Effector memory CD4-positive, alpha-beta T cell (primary cell): ENCODE results near the gene BCL7A.

Experiments
- DNase-seq, 3 donors: peaks; one replicate each; pipeline ENCODE4 v3.0.0-alpha.2; 2020
- H3K27ac ChIP-seq: 2 replicates; pipeline ENCODE4 v1.7.0; 2013; ENCODE audit warnings: mild to moderate bottlenecking, low read length, moderate library complexity; ENCODE audit not compliant: insufficient read depth, poor library complexity, severe bottlenecking
- H3K27me3 ChIP-seq: replicated peaks from 2 replicates; pipeline ENCODE4 v1.7.0; 2013; ENCODE audit warnings: mild to moderate bottlenecking, low read length; ENCODE audit not compliant: insufficient read depth, control insufficient read depth, poor library complexity, severe bottlenecking
- H3K36me3 ChIP-seq: 2 replicates; pipeline ENCODE4 v1.7.0; 2013; ENCODE audit warnings: mild to moderate bottlenecking, low read length, moderate library complexity; ENCODE audit not compliant: control insufficient read depth, insufficient read depth
- H3K4me1 ChIP-seq: 2 replicates; pipeline ENCODE4 v1.7.0; 2013; ENCODE audit warnings: low read length, mild to moderate bottlenecking; ENCODE audit not compliant: control insufficient read depth, insufficient read depth, poor library complexity, severe bottlenecking
- H3K4me3 ChIP-seq: 2 replicates; pipeline ENCODE4 v1.7.0; 2013; ENCODE audit warnings: low read length, low read depth, mild to moderate bottlenecking; ENCODE audit not compliant: insufficient read depth, poor library complexity, severe bottlenecking
- H3K9me3 ChIP-seq: 2 replicates; pipeline ENCODE4 v1.7.0; 2013; ENCODE audit warnings: mild to moderate bottlenecking, low read length, moderate library complexity; ENCODE audit not compliant: control insufficient read depth

The BCL7A gene

GRCh38 chr12:122079033-122079531, 57.4 kb downstream of the BCL7A start:
- no peaks in the 10 kb centered on the region for H3K9me3 ChIP-seq
- H3K4me3 ChIP-seq = peak overlapping the region; percentile 69
- peaks cover 4% of the 10 kb centered on the region for H3K36me3 ChIP-seq
- H3K4me1 ChIP-seq = peaks cover 32% of the 10 kb centered on the region
- peak overlapping the region; percentile 77 for H3K27ac ChIP-seq
- H3K27me3 ChIP-seq = no peaks in the 10 kb centered on the region
- DNase-seq = no peak

- Histone ChIP-seq H3K27me3 (no peaks in the 10 kb centered on the region), H3K4me1 (peaks cover 37% of the 10 kb centered on the region), H3K4me3 (peak overlapping the region; percentile 69), H3K27ac (peak overlapping the region; percentile 77), H3K36me3 (peaks cover 4% of the 10 kb centered on the region), H3K9me3 (no peaks in the 10 kb centered on the region)
- DNase-seq = no peak
These were observed 57.9 kb downstream of the BCL7A start for GRCh38 chr12:122079532-122080081.

- peak overlapping the region; percentile 69 for H3K4me3 ChIP-seq
- H3K36me3 ChIP-seq = peaks cover 4% of the 10 kb centered on the region
- H3K27ac ChIP-seq = peak overlapping the region; percentile 77
- no peaks in the 10 kb centered on the region for H3K9me3 ChIP-seq
- no peak for DNase-seq
- no peaks in the 10 kb centered on the region for H3K27me3 ChIP-seq
- peaks cover 37% of the 10 kb centered on the region for H3K4me1 ChIP-seq
These were observed 58.7 kb downstream of the BCL7A start for GRCh38 chr12:122080149-122081082.

GRCh38 chr12:122081083-122081696, 59.5 kb downstream of the BCL7A start:
- H3K9me3 ChIP-seq = no peaks in the 10 kb centered on the region
- peak overlapping the region; percentile 69 for H3K4me3 ChIP-seq
- no peak for DNase-seq
- peaks cover 37% of the 10 kb centered on the region for H3K4me1 ChIP-seq
- H3K27me3 ChIP-seq = no peaks in the 10 kb centered on the region
- peak overlapping the region; percentile 77 for H3K27ac ChIP-seq
- H3K36me3 ChIP-seq = peaks cover 11% of the 10 kb centered on the region

- H3K4me1 ChIP-seq = peaks cover 39% of the 10 kb centered on the region
- no peaks in the 10 kb centered on the region for H3K27me3 ChIP-seq
- peak overlapping the region; percentile 77 for H3K27ac ChIP-seq
- no peaks in the 10 kb centered on the region for H3K9me3 ChIP-seq
- H3K36me3 ChIP-seq = peaks cover 12% of the 10 kb centered on the region
- DNase-seq = peak in 1 of 3 donors; percentile 23
- peak overlapping the region; percentile 69 for H3K4me3 ChIP-seq
These were observed 60.1 kb downstream of the BCL7A start for GRCh38 chr12:122081697-122082221.

GRCh38 chr12:122082621-122083356, 61.1 kb downstream of the BCL7A start:
- Histone ChIP-seq H3K27ac (peak overlapping the region; percentile 77), H3K4me1 (peaks cover 45% of the 10 kb centered on the region)

GRCh38 chr12:122084857-122085405, 63.2 kb downstream of the BCL7A start:
- Histone ChIP-seq H3K27ac (no peak overlapping the region), H3K9me3 (no peaks in the 10 kb centered on the region), H3K4me3 (no peak overlapping the region), H3K4me1 (peaks cover 41% of the 10 kb centered on the region), H3K27me3 (no peaks in the 10 kb centered on the region), H3K36me3 (peaks cover 12% of the 10 kb centered on the region)
- no peak for DNase-seq

More at GRCh38 chr12:122082621-122083356, 61.1 kb downstream of the BCL7A start:
- DNase-seq = no peak
- Histone ChIP-seq H3K9me3 (no peaks in the 10 kb centered on the region), H3K36me3 (peaks cover 12% of the 10 kb centered on the region), H3K4me3 (peak overlapping the region; percentile 69), H3K27me3 (no peaks in the 10 kb centered on the region)

GRCh38 chr12:122085591-122085990, 63.9 kb downstream of the BCL7A start:
- no peaks in the 10 kb centered on the region for H3K27me3 ChIP-seq

GRCh38 chr12:122086116-122086515, 64.4 kb downstream of the BCL7A start:
- H3K4me3 ChIP-seq = no peak overlapping the region
- no peak overlapping the region for H3K27ac ChIP-seq
- DNase-seq = no peak
- peaks cover 12% of the 10 kb centered on the region for H3K36me3 ChIP-seq
- H3K4me1 ChIP-seq = peaks cover 40% of the 10 kb centered on the region
- no peaks in the 10 kb centered on the region for H3K9me3 ChIP-seq
- no peaks in the 10 kb centered on the region for H3K27me3 ChIP-seq

More at GRCh38 chr12:122085591-122085990, 63.9 kb downstream of the BCL7A start:
- DNase-seq = no peak
- no peaks in the 10 kb centered on the region for H3K9me3 ChIP-seq
- no peak overlapping the region for H3K4me3 ChIP-seq
- H3K36me3 ChIP-seq = peaks cover 12% of the 10 kb centered on the region
- H3K4me1 ChIP-seq = peaks cover 37% of the 10 kb centered on the region
- H3K27ac ChIP-seq = no peak overlapping the region
